SK-N-SH (cell line): ENCODE data around the gene IL4R. TPM values are rescaled to one million over a fixed set of nuclear protein-coding genes. Genes with fewer than 3 reads are reported as not detected.

Source experiments
- CTCF ChIA-PET: fragments of 300-600, 350-600 bp; formaldehyde crosslinking; extraction: SDS; loops from one replicate; lab custom pipeline; 2021; lab: Yijun Ruan, JAX
- POLR2A ChIA-PET: fragments of 350-600 bp; sonication (Branson Sonifier 250); formaldehyde crosslinking; extraction: SDS; loops from one replicate; lab custom pipeline; 2020; ENCODE audit warnings: antibody characterized with exemption, inconsistent platforms; lab: Yijun Ruan, JAX
- DNase-seq: peaks from one replicate; pipeline ENCODE4 v3.0.0; 2012
- H2AFZ ChIP-seq: fragments of 200-600 bp; sonication (generic); 2 replicates; pipeline ENCODE4 v1.8.1; 2016; ENCODE audit warnings: antibody characterized with exemption, mild to moderate bottlenecking, low read depth
- H3F3A ChIP-seq: fragments of 200-600 bp; sonication (generic); replicated peaks from 2 replicates; pipeline ENCODE3; 2016; ENCODE audit warnings: antibody characterized with exemption, mild to moderate bottlenecking; ENCODE audit not compliant: insufficient read depth
- H3K27ac ChIP-seq, 2 experiments: fragments of 200-500 bp in 1 of 2; fragments of 200-600 bp in 1 of 2; sonication (Bioruptor generic) in 1 of 2; sonication (generic), shearing (Covaris generic) in 1 of 2; 2 replicates each; pipeline versions ENCODE4 v1.5.1 to v1.6.1; 2014 to 2016; ENCODE audit warnings: low read depth in 2 of 2, inconsistent platforms in 1 of 2, low read length in 1 of 2, mild to moderate bottlenecking in 1 of 2, mixed read lengths in 1 of 2
- H3K27me3 ChIP-seq: fragments of 200-600 bp; sonication (generic), shearing (Covaris generic); 2 replicates; pipeline ENCODE4 v1.6.1; 2016; ENCODE audit warnings: mixed run types; ENCODE audit not compliant: insufficient read depth
- H3K36me3 ChIP-seq, 2 experiments: fragments of 200-500 bp in 1 of 2; fragments of 200-600 bp in 1 of 2; sonication (Bioruptor generic) in 1 of 2; sonication (generic) in 1 of 2; replicated peaks in 1 of 2; 2 replicates each; pipeline versions ENCODE3 to v1.5.1; 2014 to 2016; ENCODE audit warnings: low read length in 1 of 2, mild to moderate bottlenecking in 1 of 2; ENCODE audit not compliant: insufficient read depth in 2 of 2, control insufficient read depth in 1 of 2
- H3K4me1 ChIP-seq, 2 experiments: fragments of 200-500 bp in 1 of 2; fragments of 200-600 bp in 1 of 2; sonication (Bioruptor generic) in 1 of 2; sonication (generic), shearing (Covaris generic) in 1 of 2; 2 replicates each; pipeline versions ENCODE4 v1.5.1 to v1.6.1; 2014 to 2016; ENCODE audit warnings: low read depth in 1 of 2, low read length in 1 of 2, mixed run types in 1 of 2; ENCODE audit not compliant: insufficient read depth in 2 of 2, control insufficient read depth in 1 of 2
- H3K4me2 ChIP-seq: fragments of 200-600 bp; sonication (generic), shearing (Covaris generic); 2 replicates; pipeline ENCODE4 v1.6.1; 2017; ENCODE audit warnings: mixed run types
- H3K4me3 ChIP-seq, 2 experiments: fragments of 200-500 bp in 1 of 2; fragments of 200-600 bp in 1 of 2; sonication (Bioruptor generic) in 1 of 2; sonication (generic), shearing (Covaris generic) in 1 of 2; 2 replicates each; pipeline versions ENCODE4 v1.5.1 to v1.8.1; 2014 to 2016; ENCODE audit warnings: low read depth in 2 of 2, inconsistent platforms in 1 of 2, low read length in 1 of 2, mild to moderate bottlenecking in 1 of 2, mixed read lengths in 1 of 2, moderate library complexity in 1 of 2
- H3K79me2 ChIP-seq: fragments of 200-600 bp; sonication (generic); 2 replicates; pipeline ENCODE4 v1.8.1; 2017; ENCODE audit warnings: mild to moderate bottlenecking; ENCODE audit not compliant: insufficient read depth
- H3K9ac ChIP-seq: fragments of 200-600 bp; sonication (generic); 2 replicates; pipeline ENCODE4 v1.6.1; 2017; ENCODE audit warnings: mixed run types
- H3K9me2 ChIP-seq: fragments of 200-600 bp; sonication (generic); 2 replicates; pipeline ENCODE4 v1.6.1; 2017; ENCODE audit warnings: mixed run types
- H3K9me3 ChIP-seq: fragments of 200-600 bp; sonication (generic); 2 replicates; pipeline ENCODE4 v1.6.1; 2017; ENCODE audit warnings: mixed run types, mild to moderate bottlenecking, moderate library complexity
- H4K20me1 ChIP-seq: fragments of 200-600 bp; sonication (generic); 2 replicates; pipeline ENCODE4 v1.6.1; 2017; ENCODE audit warnings: mild to moderate bottlenecking, mixed run types; ENCODE audit not compliant: insufficient read depth
- CHD2 ChIP-seq: fragments of 150-350 bp; IDR thresholded peaks from 2 replicates; pipeline ENCODE4 v1.6.1; 2018; ENCODE audit warnings: low read length; ENCODE audit not compliant: partially characterized antibody
- ELF1 ChIP-seq: IDR thresholded peaks from 2 replicates; pipeline ENCODE4 v1.4.0; 2012
- FOSL2 ChIP-seq: IDR thresholded peaks from 2 replicates; pipeline ENCODE4 v1.4.0; 2012; ENCODE audit warnings: low read depth, mild to moderate bottlenecking, moderate library complexity, borderline replicate concordance
- FOXM1 ChIP-seq: IDR thresholded peaks from 2 replicates; pipeline ENCODE4 v1.4.0; 2012; ENCODE audit warnings: low read depth, mild to moderate bottlenecking
- GABPA ChIP-seq: IDR thresholded peaks from 2 replicates; pipeline ENCODE4 v1.4.0; 2012; ENCODE audit warnings: low read depth, mild to moderate bottlenecking
- GATA2 ChIP-seq: sonication (generic); formaldehyde crosslinking; IDR thresholded peaks from 2 replicates; pipeline ENCODE4 v1.5.0; 2020; ENCODE audit warnings: mild to moderate bottlenecking, missing genetic modification reagents
- MXI1 ChIP-seq: IDR thresholded peaks from 2 replicates; pipeline ENCODE4 v1.6.1; 2012; ENCODE audit warnings: mild to moderate bottlenecking, low read depth, low read length, improper control_type of control experiment
- NFIC ChIP-seq: IDR thresholded peaks from 2 replicates; pipeline ENCODE4 v1.4.0; 2012; ENCODE audit warnings: borderline replicate concordance
- NRF1 ChIP-seq: IDR thresholded peaks from 2 replicates; pipeline ENCODE4 v1.6.1; 2012; ENCODE audit warnings: low read depth, mild to moderate bottlenecking, low read length
- POLR2AphosphoS5 ChIP-seq: IDR thresholded peaks from 2 replicates; pipeline ENCODE4 v1.6.1; 2012; ENCODE audit warnings: low read depth, low read length
- RAD21 ChIP-seq: IDR thresholded peaks from 2 replicates; pipeline ENCODE4 v1.6.1; 2012; ENCODE audit warnings: mild to moderate bottlenecking, low read length
- RFX5 ChIP-seq: IDR thresholded peaks from 2 replicates; pipeline ENCODE4 v1.6.1; 2012; ENCODE audit warnings: mild to moderate bottlenecking, improper control_type of control experiment, low read length
- RXRA ChIP-seq: IDR thresholded peaks from 2 replicates; pipeline ENCODE4 v1.4.0; 2012; ENCODE audit warnings: low read depth, mild to moderate bottlenecking, borderline replicate concordance
- TCF12 ChIP-seq: IDR thresholded peaks from 2 replicates; pipeline ENCODE4 v1.4.0; 2012
- TEAD4 ChIP-seq: IDR thresholded peaks from 2 replicates; pipeline ENCODE4 v1.4.0; 2012; ENCODE audit warnings: mild to moderate bottlenecking, borderline replicate concordance; ENCODE audit not compliant: insufficient read depth
- USF1 ChIP-seq: IDR thresholded peaks from 2 replicates; pipeline ENCODE4 v1.4.0; 2012; ENCODE audit warnings: low read depth, borderline replicate concordance
- YY1 ChIP-seq: IDR thresholded peaks from 2 replicates; pipeline ENCODE4 v1.4.0; 2012; ENCODE audit warnings: low read depth, mild to moderate bottlenecking
- ZBTB33 ChIP-seq: IDR thresholded peaks from 2 replicates; pipeline ENCODE4 v1.4.0; 2012; ENCODE audit warnings: low read depth, borderline replicate concordance
- WGBS: methylation state at CpG from one replicate; pipeline ENCODE4 v1.1.6; 2017; ENCODE audit warnings: low lambda C conversion rate; 5-methylcytosine and 5-hydroxymethylcytosine counted together
- polyA plus RNA-seq, 3 experiments: library from polyadenylated mRNA; depleted of rRNA; stranded (reverse); fragments of >200 nt; gene quantifications; 2 replicates each; pipeline ENCODE4 v1.2.3, GENCODE V29; 2012
- TF ChIP-seq, protein P1 (sequence below): fragments of 150-350 bp; IDR thresholded peaks from 2 replicates; pipeline ENCODE4 v1.6.1; 2016; ENCODE audit warnings: mild to moderate bottlenecking, low read depth, low read length
- TF ChIP-seq, protein P2 (sequence below): IDR thresholded peaks from 2 replicates; pipeline ENCODE4; 2012

IL4R gene
- polyA plus RNA-seq, 1 of the 3 experiments (the other 2 are of a cell fraction), result 16.1 TPM

DNA sequence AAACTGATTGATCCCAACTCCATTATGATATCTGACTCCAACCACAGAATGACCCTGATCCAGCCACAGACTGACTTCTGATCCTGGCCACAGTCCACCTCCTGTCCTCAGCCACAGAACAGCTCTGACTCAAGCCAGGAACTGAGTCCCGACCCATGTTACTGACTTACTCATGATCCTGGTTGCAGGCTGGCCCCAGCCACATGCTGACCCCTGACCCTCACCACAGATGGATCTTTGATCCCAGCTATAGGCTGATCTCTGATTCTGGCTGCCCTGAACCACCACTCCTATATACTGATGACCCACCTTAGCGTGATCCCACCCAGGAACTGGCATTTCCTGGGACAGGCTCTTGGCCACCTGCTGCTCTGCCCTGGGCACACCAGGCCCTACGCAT lies 56.0 kb downstream of the IL4R start:
- Histone ChIP-seq H3K4me1 (no peaks in the 10 kb centered on the region; a peak in 1 of 4 replicates), H3K27me3 (no peaks in the 10 kb centered on the region), H3K36me3 (no peaks in the 10 kb centered on the region), H3K4me3 (no peak overlapping the region), H3K27ac (no peak overlapping the region), H4K20me1 (no peaks in the 10 kb centered on the region), H3K9me2 (no peaks in the 10 kb centered on the region), H3K4me2 (no peak overlapping the region), H2AFZ (no peak overlapping the region), H3K79me2 (no peaks in the 10 kb centered on the region), H3F3A (peaks cover 4% of the 10 kb centered on the region), H3K9me3 (no peaks in the 10 kb centered on the region), H3K9ac (no peak overlapping the region)
- 63% methylated on average over 3 of the region's 3 CpGs for WGBS
- TF ChIP-seq ZBTB33 (no peak), USF1 (no peak), POLR2AphosphoS5 (no peak), NRF1 (no peak), FOSL2 (no peak), TCF12 (no peak), RFX5 (no peak), GATA2 (CRISPR knock-in tag) (no peak), FOXM1 (no peak), CHD2 (no peak), NFIC (no peak), GABPA (no peak), TEAD4 (no peak), ELF1 (no peak), YY1 (no peak), RXRA (no peak), RAD21 (no peak), MXI1 (no peak)
- TF ChIP-seq, protein P1, sequence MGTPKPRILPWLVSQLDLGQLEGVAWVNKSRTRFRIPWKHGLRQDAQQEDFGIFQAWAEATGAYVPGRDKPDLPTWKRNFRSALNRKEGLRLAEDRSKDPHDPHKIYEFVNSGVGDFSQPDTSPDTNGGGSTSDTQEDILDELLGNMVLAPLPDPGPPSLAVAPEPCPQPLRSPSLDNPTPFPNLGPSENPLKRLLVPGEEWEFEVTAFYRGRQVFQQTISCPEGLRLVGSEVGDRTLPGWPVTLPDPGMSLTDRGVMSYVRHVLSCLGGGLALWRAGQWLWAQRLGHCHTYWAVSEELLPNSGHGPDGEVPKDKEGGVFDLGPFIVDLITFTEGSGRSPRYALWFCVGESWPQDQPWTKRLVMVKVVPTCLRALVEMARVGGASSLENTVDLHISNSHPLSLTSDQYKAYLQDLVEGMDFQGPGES, result no peak
- TF ChIP-seq, protein P2, sequence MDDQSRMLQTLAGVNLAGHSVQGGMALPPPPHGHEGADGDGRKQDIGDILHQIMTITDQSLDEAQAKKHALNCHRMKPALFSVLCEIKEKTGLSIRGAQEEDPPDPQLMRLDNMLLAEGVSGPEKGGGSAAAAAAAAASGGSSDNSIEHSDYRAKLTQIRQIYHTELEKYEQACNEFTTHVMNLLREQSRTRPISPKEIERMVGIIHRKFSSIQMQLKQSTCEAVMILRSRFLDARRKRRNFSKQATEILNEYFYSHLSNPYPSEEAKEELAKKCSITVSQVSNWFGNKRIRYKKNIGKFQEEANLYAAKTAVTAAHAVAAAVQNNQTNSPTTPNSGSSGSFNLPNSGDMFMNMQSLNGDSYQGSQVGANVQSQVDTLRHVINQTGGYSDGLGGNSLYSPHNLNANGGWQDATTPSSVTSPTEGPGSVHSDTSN, result no peak
- POLR2A ChIA-PET, result no interaction called here
- CTCF ChIA-PET, result interaction anchor here (2.6 to 5.4 kb wide), 3 partner anchors 13 to 190 kb away, joined by 21 to 104 read pairs (median 72); no protein-coding TSS in a partner anchor
- DNase-seq, result no peak
